IPS-20b (cell line): ENCODE results near the gene SSH2.
"Not testable (repeated sequence)": the region's sequence is repeated elsewhere in the genome, so short reads cannot be mapped to it uniquely, and the experiment has no call there.

Experiments
- H3K27ac ChIP-seq: one replicate; pipeline ENCODE4 v1.5.1; 2013; ENCODE audit warnings: low read length
- H3K27me3 ChIP-seq: 2 replicates; pipeline ENCODE4 v1.6.1; 2013; ENCODE audit warnings: mild to moderate bottlenecking, low read length, inconsistent platforms; ENCODE audit not compliant: insufficient read depth
- H3K36me3 ChIP-seq: 2 replicates; pipeline ENCODE4 v1.6.1; 2013; ENCODE audit warnings: low read depth, mild to moderate bottlenecking, inconsistent platforms, low read length, moderate library complexity; ENCODE audit not compliant: insufficient read depth
- H3K4me1 ChIP-seq: 2 replicates; pipeline ENCODE4 v1.6.1; 2013; ENCODE audit warnings: mild to moderate bottlenecking, control low read depth, inconsistent platforms, low read length, moderate library complexity; ENCODE audit not compliant: insufficient read depth
- H3K4me3 ChIP-seq: 2 replicates; pipeline ENCODE4 v1.5.1; 2013; ENCODE audit warnings: mild to moderate bottlenecking, low read length, inconsistent platforms
- H3K9ac ChIP-seq: 2 replicates; pipeline ENCODE4 v1.6.1; 2013; ENCODE audit warnings: low read depth, mild to moderate bottlenecking, inconsistent platforms, low read length, moderate library complexity
- H3K9me3 ChIP-seq: 2 replicates; pipeline ENCODE4 v1.6.1; 2013; ENCODE audit warnings: mild to moderate bottlenecking, low read depth, low read length, inconsistent platforms; ENCODE audit not compliant: insufficient read depth

Gene SSH2

DNA sequence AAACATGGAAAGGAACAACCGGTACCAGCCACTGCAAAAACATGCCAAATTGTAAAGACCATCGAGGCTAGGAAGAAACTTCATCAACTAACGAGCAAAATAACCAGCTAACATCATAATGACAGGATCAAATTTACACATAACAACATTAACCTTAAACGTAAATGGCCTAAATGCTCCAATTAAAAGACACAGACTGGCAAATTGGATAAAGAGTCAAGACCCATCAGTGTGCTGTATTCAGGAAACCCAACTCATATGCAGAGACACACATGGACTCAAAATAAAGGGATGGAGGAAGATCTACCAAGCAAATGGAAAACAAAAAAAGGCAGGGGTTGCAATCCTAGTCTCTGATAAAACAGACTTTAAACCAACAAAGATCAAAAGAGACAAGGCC is 32.9 kb downstream of the SSH2 start:
- H3K27me3 ChIP-seq, H3K36me3 ChIP-seq, H3K9ac ChIP-seq, H3K9me3 ChIP-seq, H3K27ac ChIP-seq, H3K4me3 ChIP-seq, H3K4me1 ChIP-seq: not testable (repeated sequence)

DNA sequence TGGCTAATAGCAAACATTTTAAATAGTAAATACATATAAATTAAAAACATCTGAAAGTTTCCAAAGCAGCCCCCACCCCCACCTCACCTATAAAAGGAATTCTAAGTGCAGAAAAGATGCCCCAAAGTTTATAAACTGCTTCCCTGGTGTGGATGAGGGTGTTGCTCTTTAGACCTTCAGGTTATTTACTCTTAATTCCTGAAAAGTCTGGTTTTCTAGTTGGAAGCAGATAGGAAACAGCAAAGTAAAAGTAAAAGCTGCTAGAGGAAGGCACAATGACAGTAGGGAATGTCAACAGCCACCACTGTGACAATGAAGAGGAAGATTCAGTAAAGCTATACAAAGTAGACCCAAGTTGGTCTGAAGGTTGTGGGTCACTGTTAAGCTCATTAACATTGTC is 37.8 kb downstream of the SSH2 start:
- Histone ChIP-seq H3K4me1 (no peaks in the 10 kb centered on the region), H3K4me3 (no peak overlapping the region), H3K27me3 (no peaks in the 10 kb centered on the region), H3K27ac (no peak overlapping the region), H3K36me3 (no peaks in the 10 kb centered on the region), H3K9me3 (no peaks in the 10 kb centered on the region), H3K9ac (no peak overlapping the region)

DNA sequence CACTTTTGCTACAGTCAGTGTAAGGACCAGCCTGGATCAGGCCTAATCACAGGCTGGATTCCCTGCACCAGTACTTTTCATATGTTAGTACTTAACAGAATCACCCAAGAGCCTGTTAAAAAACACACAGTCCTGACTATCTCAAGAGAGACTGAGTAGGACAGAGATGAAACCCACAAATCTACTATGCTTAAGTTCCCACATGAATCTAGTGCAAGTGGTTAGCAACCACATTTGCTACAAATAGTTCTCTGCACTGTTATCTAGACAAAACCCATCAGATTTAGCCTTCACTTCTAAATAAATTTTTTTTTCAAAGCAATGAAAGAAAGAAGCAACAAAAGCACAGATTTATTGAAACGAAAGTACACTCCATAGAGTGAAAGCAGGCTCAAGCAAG is 38.9 kb downstream of the SSH2 start:
- no peak overlapping the region for H3K27ac ChIP-seq
- H3K9ac ChIP-seq, result no peak overlapping the region
- H3K4me1 ChIP-seq, result no peaks in the 10 kb centered on the region
- H3K27me3 ChIP-seq, result no peaks in the 10 kb centered on the region
- H3K36me3 ChIP-seq, result no peaks in the 10 kb centered on the region
- H3K9me3 ChIP-seq, result no peaks in the 10 kb centered on the region
- H3K4me3 ChIP-seq, result no peak overlapping the region

DNA sequence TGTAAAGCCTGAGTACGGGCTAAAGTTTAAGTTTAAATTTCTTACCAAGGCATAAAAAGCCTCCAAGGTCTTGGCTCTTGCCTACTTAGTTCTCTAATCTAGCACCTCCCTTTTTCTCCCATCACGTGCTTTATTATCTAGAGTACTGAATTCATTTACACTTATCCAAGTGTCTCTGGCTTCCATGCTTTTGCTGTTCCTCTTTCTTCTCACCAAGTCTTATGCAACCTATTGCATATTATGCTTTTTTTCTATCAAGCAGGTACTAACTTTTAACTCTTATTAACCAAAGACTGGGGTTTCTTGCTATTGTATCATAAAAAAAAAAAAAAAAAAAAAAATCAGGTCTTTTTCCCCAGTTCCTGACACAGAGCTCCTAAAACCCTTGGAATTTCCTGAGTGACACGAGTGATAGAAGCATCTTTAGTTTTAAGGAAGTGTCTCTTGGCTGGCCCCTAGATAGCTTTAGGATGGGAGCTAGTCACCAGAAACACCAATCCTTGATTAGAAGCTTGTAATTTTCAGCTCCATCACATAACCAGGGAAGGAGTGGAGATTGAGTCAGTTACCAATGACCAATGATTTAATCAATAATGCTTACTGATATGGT is 44.9 kb downstream of the SSH2 start:
- Histone ChIP-seq H3K9me3 (no peaks in the 10 kb centered on the region), H3K4me3 (no peak overlapping the region), H3K36me3 (no peaks in the 10 kb centered on the region), H3K4me1 (no peaks in the 10 kb centered on the region), H3K27ac (no peak overlapping the region), H3K9ac (no peak overlapping the region), H3K27me3 (no peaks in the 10 kb centered on the region)

DNA sequence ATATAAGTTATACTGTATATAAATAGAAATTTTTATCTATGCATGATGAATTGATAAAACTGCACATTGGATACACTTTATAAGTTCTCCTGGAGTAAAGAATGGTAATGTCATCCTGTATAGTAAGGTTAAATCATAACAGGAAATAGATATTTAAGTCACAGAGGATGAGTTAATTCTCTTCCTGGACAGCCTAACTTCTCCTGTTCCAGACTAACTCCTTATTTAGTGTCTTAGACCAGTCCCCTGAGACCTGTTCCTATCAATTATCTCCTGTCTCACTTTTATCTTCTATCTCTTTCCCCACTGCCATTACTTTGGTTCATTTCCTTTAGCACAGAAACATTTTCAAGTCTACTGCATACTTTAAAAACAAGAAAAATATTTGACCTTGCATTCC is 46.5 kb downstream of the SSH2 start:
- H3K27ac ChIP-seq, result no peak overlapping the region
- no peaks in the 10 kb centered on the region; the same call in 1 of the 2 replicates for H3K4me1 ChIP-seq
- no peak overlapping the region for H3K4me3 ChIP-seq
- no peaks in the 10 kb centered on the region for H3K36me3 ChIP-seq
- H3K27me3 ChIP-seq, result no peaks in the 10 kb centered on the region
- H3K9me3 ChIP-seq, result no peaks in the 10 kb centered on the region
- no peak overlapping the region for H3K9ac ChIP-seq

DNA sequence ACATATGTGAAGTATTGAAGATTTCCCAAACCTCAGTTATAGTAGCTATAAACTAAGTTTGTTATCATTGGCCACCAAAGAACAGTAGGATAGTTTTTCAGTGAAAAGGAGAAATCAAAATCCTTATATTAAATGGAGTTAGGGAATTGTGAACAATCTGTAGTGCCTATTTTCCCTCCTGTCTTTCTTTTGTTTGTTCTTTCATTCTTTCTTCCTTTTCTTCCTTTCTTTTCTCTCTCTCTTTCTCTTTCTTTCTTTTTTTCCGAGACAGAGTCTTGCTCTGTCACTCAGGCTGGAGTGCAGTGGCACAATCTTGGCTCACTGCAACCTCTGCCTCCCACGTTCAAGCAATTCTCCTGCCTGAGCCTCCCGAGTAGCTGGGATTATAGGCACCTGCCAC is 48.8 kb downstream of the SSH2 start:
- H3K4me1 ChIP-seq, result no peaks in the 10 kb centered on the region; the same call in 1 of the 2 replicates
- no peak overlapping the region for H3K9ac ChIP-seq
- H3K9me3 ChIP-seq, result no peaks in the 10 kb centered on the region
- H3K4me3 ChIP-seq, result no peak overlapping the region
- H3K27me3 ChIP-seq, result no peaks in the 10 kb centered on the region
- no peak overlapping the region for H3K27ac ChIP-seq
- no peaks in the 10 kb centered on the region for H3K36me3 ChIP-seq

DNA sequence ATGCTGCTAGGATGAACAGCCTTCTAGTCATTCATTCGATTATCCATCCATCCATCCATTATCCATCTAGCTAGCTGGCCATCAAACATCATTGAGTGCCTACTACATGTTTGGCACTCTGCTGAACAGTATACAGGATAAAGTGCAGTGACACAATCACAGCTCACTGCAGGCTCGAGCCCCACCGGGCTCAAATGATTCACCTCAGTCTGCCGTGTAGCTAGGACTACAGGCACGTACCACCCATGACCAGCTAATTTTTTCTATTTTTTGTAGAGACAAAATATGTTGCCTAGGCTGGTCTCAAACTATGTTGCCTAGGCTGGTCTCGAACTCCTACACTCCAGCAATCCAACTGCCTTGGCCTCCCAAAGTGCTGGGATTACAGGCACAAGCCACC is 50.0 kb downstream of the SSH2 start:
- Histone ChIP-seq H3K4me3 (no peak overlapping the region), H3K27me3 (no peaks in the 10 kb centered on the region), H3K9ac (no peak overlapping the region), H3K4me1 (no peaks in the 10 kb centered on the region; the same call in 1 of the 2 replicates), H3K36me3 (no peaks in the 10 kb centered on the region), H3K27ac (no peak overlapping the region), H3K9me3 (no peaks in the 10 kb centered on the region)

DNA sequence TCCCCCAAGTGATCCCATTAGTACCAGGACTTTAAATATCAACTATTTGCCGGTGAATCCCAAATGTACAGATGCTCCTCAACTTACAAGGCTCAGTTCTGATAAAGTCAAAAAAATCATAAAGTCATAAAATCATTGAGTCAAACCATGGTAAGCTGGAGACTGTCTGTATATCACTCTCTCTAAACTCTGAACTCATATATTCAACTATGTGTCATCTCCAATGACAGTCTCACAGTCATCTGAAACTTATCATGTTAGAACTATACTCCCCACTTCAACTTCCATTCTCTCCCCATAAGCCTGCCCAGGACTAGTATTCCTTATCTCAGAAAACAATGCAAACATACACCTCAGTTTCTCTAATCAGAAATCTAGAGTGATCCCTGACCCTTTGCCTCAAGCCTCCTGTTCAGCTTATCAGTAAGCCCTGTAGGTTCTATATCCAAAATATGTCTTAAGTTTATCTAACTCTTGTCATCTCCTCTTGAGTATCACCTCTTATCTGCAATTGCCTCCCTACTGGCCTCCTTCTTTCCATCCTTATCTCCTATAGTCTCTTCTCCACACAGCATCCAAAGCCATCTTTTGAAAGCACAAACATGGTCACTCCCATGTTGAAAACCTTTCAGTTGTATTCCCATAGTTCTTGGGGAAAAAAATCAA is 55.0 kb downstream of the SSH2 start:
- no peaks in the 10 kb centered on the region for H3K27me3 ChIP-seq
- H3K9ac ChIP-seq, result no peak overlapping the region
- H3K4me1 ChIP-seq, result no peaks in the 10 kb centered on the region; the same call in 1 of the 2 replicates
- no peak overlapping the region for H3K4me3 ChIP-seq
- no peaks in the 10 kb centered on the region for H3K9me3 ChIP-seq
- H3K36me3 ChIP-seq, result no peaks in the 10 kb centered on the region
- H3K27ac ChIP-seq, result no peak overlapping the region

DNA sequence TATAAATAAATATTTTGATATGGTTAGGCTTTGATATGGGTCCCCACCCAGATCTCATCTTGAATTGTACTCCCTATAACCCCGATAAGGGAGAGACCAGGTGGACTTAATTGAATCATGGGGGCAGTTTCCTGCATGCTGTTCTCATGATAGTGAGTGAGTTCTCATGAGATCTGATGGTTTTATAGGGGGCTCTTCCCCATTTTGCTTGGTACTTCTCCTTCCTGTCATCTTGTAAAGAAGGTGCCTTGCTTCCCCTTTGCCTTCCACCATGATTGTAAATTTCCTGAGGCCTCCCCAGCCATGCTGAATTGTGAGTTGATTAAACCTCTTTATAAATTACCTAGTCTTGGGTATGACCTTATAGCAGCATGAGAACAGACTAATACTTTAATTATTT is 55.7 kb downstream of the SSH2 start:
- H3K27ac ChIP-seq, H3K9ac ChIP-seq, H3K27me3 ChIP-seq, H3K36me3 ChIP-seq, H3K4me3 ChIP-seq, H3K9me3 ChIP-seq, H3K4me1 ChIP-seq: not testable (repeated sequence)

DNA sequence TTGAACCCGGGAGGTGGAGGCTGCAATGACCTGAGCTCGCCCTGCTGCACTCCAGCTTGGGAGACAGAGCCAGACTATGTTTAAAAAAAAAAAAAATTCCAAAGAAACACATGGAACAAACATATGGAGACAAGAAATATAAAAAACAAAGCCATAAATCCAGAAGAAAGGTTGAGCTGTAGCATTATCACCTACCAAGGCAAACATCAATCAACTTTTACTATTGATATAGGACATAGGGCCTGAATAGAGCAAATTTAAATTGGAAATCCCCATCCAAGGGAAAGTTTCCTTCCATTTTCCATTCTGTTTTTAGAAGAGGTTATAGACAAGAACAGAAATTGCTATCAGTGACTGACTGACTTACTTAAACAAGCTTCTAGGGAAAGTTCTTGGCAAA is 56.6 kb downstream of the SSH2 start:
- no peaks in the 10 kb centered on the region for H3K27me3 ChIP-seq
- H3K4me3 ChIP-seq, result no peak overlapping the region
- no peaks in the 10 kb centered on the region for H3K4me1 ChIP-seq
- H3K9ac ChIP-seq, result no peak overlapping the region
- no peak overlapping the region for H3K27ac ChIP-seq
- no peaks in the 10 kb centered on the region for H3K36me3 ChIP-seq
- H3K9me3 ChIP-seq, result no peaks in the 10 kb centered on the region

DNA sequence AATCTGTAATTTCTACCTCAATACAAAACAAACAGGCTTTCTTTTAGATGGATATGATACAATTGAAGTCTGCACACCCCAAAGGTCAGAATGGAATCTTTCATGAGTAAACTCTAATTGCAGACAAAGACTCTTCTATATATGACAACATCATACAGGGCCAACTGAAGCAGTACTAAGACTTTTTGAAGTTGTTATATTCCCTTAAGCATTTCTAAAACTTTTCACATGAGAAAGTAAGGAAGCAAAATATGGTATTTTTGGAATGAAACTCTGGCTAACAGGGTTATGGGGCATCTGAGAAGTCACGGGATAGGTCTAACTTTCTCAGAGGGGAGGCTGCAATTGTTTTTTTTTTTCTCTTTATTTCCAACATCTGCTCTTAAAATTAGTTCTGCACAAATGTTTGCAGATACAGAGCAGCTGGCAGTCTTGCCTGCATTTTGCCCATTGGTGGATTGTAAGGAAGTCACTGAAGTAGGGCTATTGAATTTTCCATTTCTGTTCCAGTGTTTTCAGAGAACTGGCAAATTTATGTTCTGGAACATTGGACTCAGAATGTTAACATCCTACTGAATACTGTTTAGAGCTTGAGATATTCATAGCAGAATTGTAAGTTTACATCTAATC is 59.1 kb downstream of the SSH2 start:
- Histone ChIP-seq H3K27me3 (no peaks in the 10 kb centered on the region), H3K9me3 (no peaks in the 10 kb centered on the region), H3K4me3 (no peak overlapping the region), H3K36me3 (no peaks in the 10 kb centered on the region), H3K4me1 (peaks cover 15% of the 10 kb centered on the region; the same call in 1 of the 2 replicates), H3K9ac (no peak overlapping the region), H3K27ac (no peak overlapping the region)

DNA sequence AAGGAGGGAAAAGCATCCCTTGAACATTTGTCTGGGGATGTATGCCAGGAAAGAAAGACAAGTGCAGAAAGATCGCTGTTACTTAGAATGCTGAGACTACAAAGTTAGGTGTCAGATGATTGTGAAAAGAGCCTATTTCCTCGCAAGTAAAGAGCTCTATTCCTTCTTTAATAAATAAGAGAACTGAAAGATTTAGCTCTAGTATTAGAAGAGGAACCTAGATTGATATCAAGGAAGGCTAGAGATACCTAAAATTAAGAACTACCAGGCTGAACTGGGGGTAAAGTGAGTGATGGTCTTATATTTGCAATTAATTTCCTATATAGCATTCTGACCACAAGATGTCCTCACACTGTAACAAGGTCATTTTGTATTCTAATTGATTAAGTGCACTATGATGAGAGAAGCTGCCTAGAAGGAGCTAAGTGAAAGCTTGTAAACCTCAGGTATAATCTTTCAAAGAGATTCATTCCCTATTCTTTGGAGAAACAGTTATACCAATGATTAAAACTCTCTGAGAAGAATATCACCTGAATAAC is 62.3 kb downstream of the SSH2 start:
- no peak overlapping the region for H3K4me3 ChIP-seq
- H3K9ac ChIP-seq, result no peak overlapping the region
- H3K27ac ChIP-seq, result no peak overlapping the region
- H3K4me1 ChIP-seq, result peaks cover 21% of the 10 kb centered on the region; the same call in 1 of the 2 replicates
- H3K27me3 ChIP-seq, result no peaks in the 10 kb centered on the region
- H3K9me3 ChIP-seq, result no peaks in the 10 kb centered on the region
- H3K36me3 ChIP-seq, result no peaks in the 10 kb centered on the region
